ENCODE data around the gene LMBR1. TPM values are rescaled to one million over a fixed set of nuclear protein-coding genes. Genes with fewer than 3 reads are reported as not detected.

LMBR1 gene
- total and polyA plus RNA-seq, 4 donors: 11.2 to 35.7 (median 17.9) TPM

DNA sequence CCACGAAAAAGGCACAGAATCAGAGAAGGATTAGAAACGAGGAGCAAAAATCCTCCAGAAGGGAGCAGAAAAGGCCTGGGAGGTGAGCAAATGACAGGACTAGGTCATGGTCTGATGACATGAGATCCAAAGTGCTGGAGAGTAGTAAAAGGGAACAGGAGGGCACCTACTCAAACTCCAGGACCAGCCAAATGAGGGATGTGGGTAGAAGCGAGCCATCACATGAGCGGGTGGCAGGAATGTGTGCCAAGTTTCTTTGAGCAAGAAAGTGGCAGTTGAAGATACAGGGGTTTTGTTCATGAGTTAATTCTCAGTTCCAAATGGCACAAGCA lies 139.8 kb downstream of the LMBR1 start:
- 97% methylated on average over 4 of the region's 4 CpGs for WGBS
- TF ChIP-seq NR2F2 (IDR thresholded peaks at IDR 0.05) (no peak), HNF4G (IDR thresholded peaks at IDR 0.05) (no peak), RXRA (IDR thresholded peaks at IDR 0.05) (no peak), TAF1 (conservative IDR thresholded peaks at IDR 0.05) (no peak), SP1 (IDR thresholded peaks at IDR 0.05) (no peak), EGR1 (IDR thresholded peaks at IDR 0.05; ENCODE audit: low read depth in 2 of 2) (no peak), JUND (IDR thresholded peaks at IDR 0.05) (no peak), HNF4A (conservative IDR thresholded peaks at IDR 0.05) (no peak)
- TF ChIP-seq, protein P1, sequence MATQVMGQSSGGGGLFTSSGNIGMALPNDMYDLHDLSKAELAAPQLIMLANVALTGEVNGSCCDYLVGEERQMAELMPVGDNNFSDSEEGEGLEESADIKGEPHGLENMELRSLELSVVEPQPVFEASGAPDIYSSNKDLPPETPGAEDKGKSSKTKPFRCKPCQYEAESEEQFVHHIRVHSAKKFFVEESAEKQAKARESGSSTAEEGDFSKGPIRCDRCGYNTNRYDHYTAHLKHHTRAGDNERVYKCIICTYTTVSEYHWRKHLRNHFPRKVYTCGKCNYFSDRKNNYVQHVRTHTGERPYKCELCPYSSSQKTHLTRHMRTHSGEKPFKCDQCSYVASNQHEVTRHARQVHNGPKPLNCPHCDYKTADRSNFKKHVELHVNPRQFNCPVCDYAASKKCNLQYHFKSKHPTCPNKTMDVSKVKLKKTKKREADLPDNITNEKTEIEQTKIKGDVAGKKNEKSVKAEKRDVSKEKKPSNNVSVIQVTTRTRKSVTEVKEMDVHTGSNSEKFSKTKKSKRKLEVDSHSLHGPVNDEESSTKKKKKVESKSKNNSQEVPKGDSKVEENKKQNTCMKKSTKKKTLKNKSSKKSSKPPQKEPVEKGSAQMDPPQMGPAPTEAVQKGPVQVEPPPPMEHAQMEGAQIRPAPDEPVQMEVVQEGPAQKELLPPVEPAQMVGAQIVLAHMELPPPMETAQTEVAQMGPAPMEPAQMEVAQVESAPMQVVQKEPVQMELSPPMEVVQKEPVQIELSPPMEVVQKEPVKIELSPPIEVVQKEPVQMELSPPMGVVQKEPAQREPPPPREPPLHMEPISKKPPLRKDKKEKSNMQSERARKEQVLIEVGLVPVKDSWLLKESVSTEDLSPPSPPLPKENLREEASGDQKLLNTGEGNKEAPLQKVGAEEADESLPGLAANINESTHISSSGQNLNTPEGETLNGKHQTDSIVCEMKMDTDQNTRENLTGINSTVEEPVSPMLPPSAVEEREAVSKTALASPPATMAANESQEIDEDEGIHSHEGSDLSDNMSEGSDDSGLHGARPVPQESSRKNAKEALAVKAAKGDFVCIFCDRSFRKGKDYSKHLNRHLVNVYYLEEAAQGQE (IDR thresholded peaks at IDR 0.05): no peak
- TF ChIP-seq, protein P2, sequence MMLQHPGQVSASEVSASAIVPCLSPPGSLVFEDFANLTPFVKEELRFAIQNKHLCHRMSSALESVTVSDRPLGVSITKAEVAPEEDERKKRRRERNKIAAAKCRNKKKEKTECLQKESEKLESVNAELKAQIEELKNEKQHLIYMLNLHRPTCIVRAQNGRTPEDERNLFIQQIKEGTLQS (IDR thresholded peaks at IDR 0.05): no peak
- TF ChIP-seq, protein P3, sequence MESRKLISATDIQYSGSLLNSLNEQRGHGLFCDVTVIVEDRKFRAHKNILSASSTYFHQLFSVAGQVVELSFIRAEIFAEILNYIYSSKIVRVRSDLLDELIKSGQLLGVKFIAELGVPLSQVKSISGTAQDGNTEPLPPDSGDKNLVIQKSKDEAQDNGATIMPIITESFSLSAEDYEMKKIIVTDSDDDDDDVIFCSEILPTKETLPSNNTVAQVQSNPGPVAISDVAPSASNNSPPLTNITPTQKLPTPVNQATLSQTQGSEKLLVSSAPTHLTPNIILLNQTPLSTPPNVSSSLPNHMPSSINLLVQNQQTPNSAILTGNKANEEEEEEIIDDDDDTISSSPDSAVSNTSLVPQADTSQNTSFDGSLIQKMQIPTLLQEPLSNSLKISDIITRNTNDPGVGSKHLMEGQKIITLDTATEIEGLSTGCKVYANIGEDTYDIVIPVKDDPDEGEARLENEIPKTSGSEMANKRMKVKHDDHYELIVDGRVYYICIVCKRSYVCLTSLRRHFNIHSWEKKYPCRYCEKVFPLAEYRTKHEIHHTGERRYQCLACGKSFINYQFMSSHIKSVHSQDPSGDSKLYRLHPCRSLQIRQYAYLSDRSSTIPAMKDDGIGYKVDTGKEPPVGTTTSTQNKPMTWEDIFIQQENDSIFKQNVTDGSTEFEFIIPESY (IDR thresholded peaks at IDR 0.05): no peak
- DNase-seq (ENCODE audit: low spot score): no peak
- Histone ChIP-seq H3K4me3 (ENCODE audit: low read depth in 1 of 3, low read length in 3 of 3) (no peak overlapping the region), H3K36me3 (ENCODE audit: control insufficient read depth in 4 of 4, insufficient read depth in 3 of 4, low read depth in 1 of 4, low read length in 3 of 4) (peaks cover 0 to 6% (median 3%) of the 10 kb centered on the region in 4 donors), H3K27me3 (ENCODE audit: control insufficient read depth in 4 of 4, insufficient read depth in 4 of 4, low read length in 3 of 4) (no peaks in the 10 kb centered on the region), H3K4me1 (ENCODE audit: control insufficient read depth in 4 of 4, insufficient read depth in 4 of 4, low read length in 3 of 4) (no peaks in the 10 kb centered on the region), H3K27ac (ENCODE audit: low read depth in 1 of 2, low read length in 2 of 2) (no peak overlapping the region), H3K9ac (ENCODE audit: low read depth in 1 of 2, low read length in 2 of 2) (no peak overlapping the region), H3K9me3 (ENCODE audit: control insufficient read depth in 4 of 4, low read length in 3 of 4) (no peaks in the 10 kb centered on the region)

DNA sequence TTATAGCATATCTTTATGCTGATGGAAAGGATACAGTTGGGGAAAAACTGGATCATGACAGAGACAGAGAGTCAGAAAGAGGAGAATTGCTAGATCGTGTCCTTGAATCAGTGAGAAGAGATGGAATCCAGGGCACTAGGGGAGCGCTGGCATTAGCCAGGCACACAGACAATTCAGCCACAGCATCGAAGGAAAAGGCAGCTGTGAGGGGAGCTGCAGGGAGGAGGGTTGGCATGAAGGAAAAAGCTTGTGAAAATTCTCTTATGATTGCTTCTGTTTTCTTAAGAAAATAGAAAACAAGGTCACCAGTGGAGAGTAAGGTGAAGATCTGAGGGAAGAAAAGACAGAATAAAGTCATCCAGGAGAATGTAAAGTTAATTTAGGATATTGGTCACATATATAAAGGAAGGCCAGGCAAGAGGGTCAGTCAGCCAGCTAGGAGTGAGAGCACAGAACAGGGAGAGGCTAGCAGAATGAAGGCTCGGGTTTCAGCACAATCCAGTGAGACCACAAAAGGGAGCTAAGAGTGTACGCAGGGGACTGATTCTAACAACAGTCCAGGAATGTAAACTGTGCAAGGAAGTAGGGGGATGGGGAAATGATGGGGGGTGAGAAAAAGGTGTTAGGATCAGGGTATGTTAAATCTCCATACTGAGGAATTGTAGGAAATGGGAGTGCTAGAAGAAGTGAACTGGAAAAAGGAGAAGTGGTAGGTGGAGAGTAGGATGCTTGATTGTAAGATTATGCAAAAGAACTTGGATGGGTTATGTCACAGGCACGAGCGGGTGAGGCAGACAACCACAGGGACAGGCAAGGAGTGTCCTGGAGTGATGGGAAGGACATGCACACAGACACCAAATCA lies 140.4 kb downstream of the LMBR1 start:
- H3K4me1 ChIP-seq (ENCODE audit: control insufficient read depth in 4 of 4, insufficient read depth in 4 of 4, low read length in 3 of 4): no peaks in the 10 kb centered on the region
- no peak overlapping the region for H3K9ac ChIP-seq (ENCODE audit: low read depth in 1 of 2, low read length in 2 of 2)
- no peaks in the 10 kb centered on the region for H3K9me3 ChIP-seq (ENCODE audit: control insufficient read depth in 4 of 4, low read length in 3 of 4)
- WGBS: 92% methylated on average over 7 of the region's 7 CpGs
- H3K27me3 ChIP-seq (ENCODE audit: control insufficient read depth in 4 of 4, insufficient read depth in 4 of 4, low read length in 3 of 4): no peaks in the 10 kb centered on the region
- no peak overlapping the region for H3K4me3 ChIP-seq (ENCODE audit: low read depth in 1 of 3, low read length in 3 of 3)
- peaks cover 0 to 6% (median 3%) of the 10 kb centered on the region in 4 donors for H3K36me3 ChIP-seq (ENCODE audit: control insufficient read depth in 4 of 4, insufficient read depth in 3 of 4, low read depth in 1 of 4, low read length in 3 of 4)
- H3K27ac ChIP-seq (ENCODE audit: low read depth in 1 of 2, low read length in 2 of 2): no peak overlapping the region
- TF ChIP-seq FOXA2 (IDR thresholded peaks at IDR 0.05) (no peak), HNF4A (conservative IDR thresholded peaks at IDR 0.05) (no peak)
- DNase-seq (ENCODE audit: low spot score): no peak

DNA sequence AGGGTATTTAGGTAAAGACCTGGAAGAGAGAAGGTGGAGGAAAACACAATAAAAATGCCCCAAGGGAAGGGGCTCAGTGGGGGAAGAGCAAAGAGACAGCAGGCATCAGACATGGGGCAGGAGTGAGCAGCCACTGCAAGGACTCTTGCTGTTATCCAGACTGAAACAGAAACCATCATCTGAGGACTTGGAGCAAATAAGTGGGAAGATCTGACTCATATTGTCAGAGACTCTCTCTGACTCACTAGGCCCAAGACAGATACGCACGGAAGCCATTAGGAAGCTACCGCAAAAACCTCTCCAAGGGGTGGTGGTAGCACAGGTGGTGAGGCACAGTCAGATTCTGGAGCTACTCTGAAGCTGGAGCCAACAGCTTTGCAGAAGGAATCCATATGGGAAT lies 141.7 kb downstream of the LMBR1 start:
- Histone ChIP-seq H3K4me3 (ENCODE audit: low read depth in 1 of 3, low read length in 3 of 3) (no peak overlapping the region), H3K4me1 (ENCODE audit: control insufficient read depth in 4 of 4, insufficient read depth in 4 of 4, low read length in 3 of 4) (no peaks in the 10 kb centered on the region), H3K27ac (ENCODE audit: low read depth in 1 of 2, low read length in 2 of 2) (no peak overlapping the region), H3K27me3 (ENCODE audit: control insufficient read depth in 4 of 4, insufficient read depth in 4 of 4, low read length in 3 of 4) (no peaks in the 10 kb centered on the region), H3K36me3 (ENCODE audit: control insufficient read depth in 4 of 4, insufficient read depth in 3 of 4, low read depth in 1 of 4, low read length in 3 of 4) (peaks cover 0 to 6% (median 3%) of the 10 kb centered on the region in 4 donors), H3K9me3 (ENCODE audit: control insufficient read depth in 4 of 4, low read length in 3 of 4) (no peaks in the 10 kb centered on the region), H3K9ac (ENCODE audit: low read depth in 1 of 2, low read length in 2 of 2) (no peak overlapping the region)
- no peak for DNase-seq (ENCODE audit: low spot score)
- 91% methylated on average over 3 of the region's 3 CpGs for WGBS
- no peak for TF ChIP-seq NR2F2 (IDR thresholded peaks at IDR 0.05)
- no peak for TF ChIP-seq HNF4G (IDR thresholded peaks at IDR 0.05)
- TF ChIP-seq, protein P4, sequence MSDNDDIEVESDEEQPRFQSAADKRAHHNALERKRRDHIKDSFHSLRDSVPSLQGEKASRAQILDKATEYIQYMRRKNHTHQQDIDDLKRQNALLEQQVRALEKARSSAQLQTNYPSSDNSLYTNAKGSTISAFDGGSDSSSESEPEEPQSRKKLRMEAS (IDR thresholded peaks at IDR 0.05): no peak
- TF ChIP-seq TAF1 (conservative IDR thresholded peaks at IDR 0.05): no peak
- TF ChIP-seq, protein P2 (IDR thresholded peaks at IDR 0.05): no peak
- TF ChIP-seq FOXA2 (IDR thresholded peaks at IDR 0.05): no peak
- TF ChIP-seq, protein P3 (IDR thresholded peaks at IDR 0.05): no peak
- no peak for TF ChIP-seq EGR1 (IDR thresholded peaks at IDR 0.05; ENCODE audit: low read depth in 2 of 2)
- TF ChIP-seq JUND (IDR thresholded peaks at IDR 0.05): no peak
- TF ChIP-seq YY1 (IDR thresholded peaks at IDR 0.05): no peak
- no peak for TF ChIP-seq HNF4A (conservative IDR thresholded peaks at IDR 0.05)
- TF ChIP-seq, protein P5, sequence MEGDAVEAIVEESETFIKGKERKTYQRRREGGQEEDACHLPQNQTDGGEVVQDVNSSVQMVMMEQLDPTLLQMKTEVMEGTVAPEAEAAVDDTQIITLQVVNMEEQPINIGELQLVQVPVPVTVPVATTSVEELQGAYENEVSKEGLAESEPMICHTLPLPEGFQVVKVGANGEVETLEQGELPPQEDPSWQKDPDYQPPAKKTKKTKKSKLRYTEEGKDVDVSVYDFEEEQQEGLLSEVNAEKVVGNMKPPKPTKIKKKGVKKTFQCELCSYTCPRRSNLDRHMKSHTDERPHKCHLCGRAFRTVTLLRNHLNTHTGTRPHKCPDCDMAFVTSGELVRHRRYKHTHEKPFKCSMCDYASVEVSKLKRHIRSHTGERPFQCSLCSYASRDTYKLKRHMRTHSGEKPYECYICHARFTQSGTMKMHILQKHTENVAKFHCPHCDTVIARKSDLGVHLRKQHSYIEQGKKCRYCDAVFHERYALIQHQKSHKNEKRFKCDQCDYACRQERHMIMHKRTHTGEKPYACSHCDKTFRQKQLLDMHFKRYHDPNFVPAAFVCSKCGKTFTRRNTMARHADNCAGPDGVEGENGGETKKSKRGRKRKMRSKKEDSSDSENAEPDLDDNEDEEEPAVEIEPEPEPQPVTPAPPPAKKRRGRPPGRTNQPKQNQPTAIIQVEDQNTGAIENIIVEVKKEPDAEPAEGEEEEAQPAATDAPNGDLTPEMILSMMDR (IDR thresholded peaks at IDR 0.05; ENCODE audit: low read depth, low read length, missing input control): no peak
